Suppressor macrophage treated with lipopolysaccharide for 4 hours (primary cell): ENCODE measurements around the gene UNC5C.
A peak's percentile ranks its signal among the peaks of the same experiment; 100 is the strongest.
"Not testable (repeated sequence)": the region's sequence is repeated elsewhere in the genome, so short reads cannot be mapped to it uniquely, and the experiment has no call there.

ENCODE experiments used
- DNase-seq: peaks from one replicate; pipeline ENCODE4 v3.0.0-alpha.2; 2020

Gene UNC5C

GRCh38 chr4:95159384-95159783 lies 389.4 kb downstream of the UNC5C start:
- no peak for DNase-seq

GRCh38 chr4:95158626-95159025 lies 390.1 kb downstream of the UNC5C start:
- DNase-seq, result no peak

- no peak for DNase-seq
These were observed 390.7 kb downstream of the UNC5C start for GRCh38 chr4:95158045-95158444.

GRCh38 chr4:95157596-95157995 lies 391.2 kb downstream of the UNC5C start:
- DNase-seq, result no peak

- DNase-seq, result no peak
These were observed 392.4 kb downstream of the UNC5C start for GRCh38 chr4:95156452-95156765.

GRCh38 chr4:95155759-95156451 lies 392.9 kb downstream of the UNC5C start:
- peak; percentile 28 for DNase-seq

GRCh38 chr4:95153182-95153581 lies 395.6 kb downstream of the UNC5C start:
- DNase-seq, result no peak

GRCh38 chr4:95151255-95151654 lies 397.5 kb downstream of the UNC5C start:
- no peak for DNase-seq

GRCh38 chr4:95142932-95143331 lies 405.8 kb downstream of the UNC5C start:
- DNase-seq, result no peak

- no peak for DNase-seq
These were observed 407.4 kb downstream of the UNC5C start for GRCh38 chr4:95141361-95141760.

GRCh38 chr4:95139424-95139823 lies 409.3 kb downstream of the UNC5C start:
- DNase-seq, result not testable (repeated sequence)

GRCh38 chr4:95134016-95134415 lies 414.8 kb downstream of the UNC5C start:
- not testable (repeated sequence) for DNase-seq

- DNase-seq, result peak; percentile 93
These were observed 418.9 kb downstream of the UNC5C start for GRCh38 chr4:95129821-95130311.

GRCh38 chr4:95129031-95129430 lies 419.7 kb downstream of the UNC5C start:
- no peak for DNase-seq

GRCh38 chr4:95124906-95125504 lies 423.8 kb downstream of the UNC5C start:
- peak; percentile 30 for DNase-seq

GRCh38 chr4:95122001-95122400 lies 426.8 kb downstream of the UNC5C start:
- DNase-seq, result no peak

- DNase-seq, result no peak
These were observed 428.3 kb downstream of the UNC5C start for GRCh38 chr4:95120456-95120855.

GRCh38 chr4:95118497-95118896 lies 430.3 kb downstream of the UNC5C start:
- no peak for DNase-seq

GRCh38 chr4:95114521-95114920 lies 434.3 kb downstream of the UNC5C start:
- DNase-seq, result no peak
